Ascending aorta (tissue), 2 donors: Measurements from ENCODE around the gene BCL2L11. TPM values are rescaled to one million over a fixed set of nuclear protein-coding genes. Genes with fewer than 3 reads are reported as not detected.
A peak's percentile ranks its signal among the peaks of the same experiment; 100 is the strongest.

Experiments
- DNase-seq, 2 donors: peaks; one replicate each; pipeline ENCODE4 v3.0.0-alpha.2; 2019; ENCODE audit warnings: low spot score in 2 of 2
- H3K27ac ChIP-seq, 2 donors: fragments of 200-600 bp; sonication (generic); one replicate each; pipeline ENCODE4 v1.5.1; 2016 to 2017; ENCODE audit warnings: mild to moderate bottlenecking in 1 of 2
- H3K27me3 ChIP-seq: fragments of 200-600 bp; sonication (generic); one replicate; pipeline ENCODE4 v1.5.1; 2017
- H3K36me3 ChIP-seq, 2 donors: fragments of 200-600 bp; sonication (generic); one replicate each; pipeline ENCODE4 v1.5.1; 2016
- H3K4me1 ChIP-seq, 2 donors: fragments of 200-600 bp; sonication (generic); one replicate each; pipeline ENCODE4 v1.5.1; 2016 to 2017; ENCODE audit warnings: mild to moderate bottlenecking in 1 of 2
- H3K4me3 ChIP-seq, 2 donors: fragments of 200-600 bp; sonication (generic); one replicate each; pipeline ENCODE4 v1.5.1; 2016 to 2017; ENCODE audit warnings: mild to moderate bottlenecking in 1 of 2
- H3K9me3 ChIP-seq, 2 donors: fragments of 200-600 bp; sonication (generic); one replicate each; pipeline ENCODE4 v1.5.1; 2016
- intact Hi-C: fragments of 100-400 bp; cut with DNase I; formaldehyde crosslinking; loops from one replicate; pipeline ENCODE4 v1.15.1; 2023
- total RNA-seq: library from RNA; depleted of rRNA; stranded (reverse); fragments of >200 nt; gene quantifications from one replicate; pipeline ENCODE4 v1.1.0, GENCODE V29; 2016
- TF ChIP-seq, protein P1 (sequence below), 3 experiments: fragments of 200-600 bp in 2 of 3; fragments of 450-650 bp in 1 of 3; sonication (generic) in 2 of 3; IDR thresholded peaks; one replicate each; pipeline ENCODE4 v1.5.1; 2016 to 2019; ENCODE audit warnings: antibody characterized with exemption in 3 of 3, mild to moderate bottlenecking in 1 of 3, moderate library complexity in 1 of 3

Gene BCL2L11
- total RNA-seq, 1 donor from 2014 or later, result 3.5 TPM

- H3K4me1 ChIP-seq, result peaks cover 0 to 8% of the 10 kb centered on the region in 2 donors
- no peaks in the 10 kb centered on the region for H3K9me3 ChIP-seq
- TF ChIP-seq, protein P1, sequence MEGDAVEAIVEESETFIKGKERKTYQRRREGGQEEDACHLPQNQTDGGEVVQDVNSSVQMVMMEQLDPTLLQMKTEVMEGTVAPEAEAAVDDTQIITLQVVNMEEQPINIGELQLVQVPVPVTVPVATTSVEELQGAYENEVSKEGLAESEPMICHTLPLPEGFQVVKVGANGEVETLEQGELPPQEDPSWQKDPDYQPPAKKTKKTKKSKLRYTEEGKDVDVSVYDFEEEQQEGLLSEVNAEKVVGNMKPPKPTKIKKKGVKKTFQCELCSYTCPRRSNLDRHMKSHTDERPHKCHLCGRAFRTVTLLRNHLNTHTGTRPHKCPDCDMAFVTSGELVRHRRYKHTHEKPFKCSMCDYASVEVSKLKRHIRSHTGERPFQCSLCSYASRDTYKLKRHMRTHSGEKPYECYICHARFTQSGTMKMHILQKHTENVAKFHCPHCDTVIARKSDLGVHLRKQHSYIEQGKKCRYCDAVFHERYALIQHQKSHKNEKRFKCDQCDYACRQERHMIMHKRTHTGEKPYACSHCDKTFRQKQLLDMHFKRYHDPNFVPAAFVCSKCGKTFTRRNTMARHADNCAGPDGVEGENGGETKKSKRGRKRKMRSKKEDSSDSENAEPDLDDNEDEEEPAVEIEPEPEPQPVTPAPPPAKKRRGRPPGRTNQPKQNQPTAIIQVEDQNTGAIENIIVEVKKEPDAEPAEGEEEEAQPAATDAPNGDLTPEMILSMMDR (IDR thresholded peaks at IDR 0.05), result no peak
- no peak for DNase-seq
- intact Hi-C loops, result no loop called here
- H3K27ac ChIP-seq, result no peak overlapping the region
- no peaks in the 10 kb centered on the region for H3K27me3 ChIP-seq
- H3K36me3 ChIP-seq, result no peaks in the 10 kb centered on the region
- no peak overlapping the region for H3K4me3 ChIP-seq
Measured at GRCh38 chr2:111182740-111183139, 62.0 kb downstream of the BCL2L11 start.

GRCh38 chr2:111184725-111185310 is 64.1 kb downstream of the BCL2L11 start:
- Histone ChIP-seq H3K27me3 (no peaks in the 10 kb centered on the region), H3K27ac (peak overlapping the region; percentile 31 to 55), H3K36me3 (no peaks in the 10 kb centered on the region), H3K4me3 (no peak overlapping the region), H3K9me3 (no peaks in the 10 kb centered on the region), H3K4me1 (peaks cover 0 to 8% of the 10 kb centered on the region in 2 donors)
- intact Hi-C loops, result no loop called here
- no peak for DNase-seq
- TF ChIP-seq, protein P1 (IDR thresholded peaks at IDR 0.05), result no peak

GRCh38 chr2:111185361-111186022 is 64.8 kb downstream of the BCL2L11 start:
- Histone ChIP-seq H3K27ac (peak overlapping the region; percentile 31 to 55), H3K4me3 (no peak overlapping the region)
- TF ChIP-seq, protein P1 (IDR thresholded peaks at IDR 0.05), result no peak

GRCh38 chr2:111186121-111186715 is 65.5 kb downstream of the BCL2L11 start:
- intact Hi-C loops, result no loop called here
- DNase-seq, result no peak
- Histone ChIP-seq H3K36me3 (no peaks in the 10 kb centered on the region), H3K27me3 (no peaks in the 10 kb centered on the region), H3K27ac (no peak overlapping the region), H3K9me3 (no peaks in the 10 kb centered on the region), H3K4me1 (peaks cover 0 to 8% of the 10 kb centered on the region in 2 donors), H3K4me3 (no peak overlapping the region)
- TF ChIP-seq, protein P1 (IDR thresholded peaks at IDR 0.05), result no peak

More at GRCh38 chr2:111185361-111186022, 64.8 kb downstream of the BCL2L11 start:
- H3K27me3 ChIP-seq, result no peaks in the 10 kb centered on the region
- peaks cover 0 to 8% of the 10 kb centered on the region in 2 donors for H3K4me1 ChIP-seq
- DNase-seq, result no peak
- intact Hi-C loops, result no loop called here
- no peaks in the 10 kb centered on the region for H3K36me3 ChIP-seq
- H3K9me3 ChIP-seq, result no peaks in the 10 kb centered on the region

DNA sequence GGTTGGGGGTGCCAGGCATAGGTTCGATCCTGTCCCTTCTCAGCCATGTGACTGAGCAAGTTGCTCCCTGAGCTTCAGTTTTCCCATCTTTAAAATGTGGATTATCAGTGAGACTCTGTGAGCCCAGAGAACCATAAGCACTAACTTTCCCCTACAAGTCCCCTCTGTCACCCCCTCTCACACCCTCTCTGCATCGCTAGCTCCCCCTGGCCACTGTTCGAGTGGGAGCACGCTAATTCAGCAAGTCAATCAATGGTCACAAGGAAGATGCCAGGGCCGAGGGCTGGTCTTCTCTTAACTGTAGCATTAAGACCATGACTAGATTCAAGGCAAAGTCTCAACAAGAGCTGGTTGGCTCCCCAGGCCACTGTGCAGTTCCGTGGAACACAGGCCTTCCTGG is 66.2 kb downstream of the BCL2L11 start:
- Histone ChIP-seq H3K4me3 (no peak overlapping the region), H3K27ac (no peak overlapping the region), H3K4me1 (peaks cover 0 to 8% of the 10 kb centered on the region in 2 donors), H3K27me3 (no peaks in the 10 kb centered on the region), H3K9me3 (no peaks in the 10 kb centered on the region), H3K36me3 (no peaks in the 10 kb centered on the region)
- intact Hi-C loops, result no loop called here
- TF ChIP-seq, protein P1 (IDR thresholded peaks at IDR 0.05), result no peak
- DNase-seq, result no peak
